Stimulated activated CD4-positive, alpha-beta T cell treated with anti-CD3 and anti-CD28 coated beads, Interleukin-12 subunit alpha, Interleukin-12 subunit beta, amount 100 ng/mL, for 24 hours (primary cell): ENCODE results near the gene ZFHX2.

Experiments used
- DNase-seq, 2 experiments: peaks; one replicate each; pipeline ENCODE4 v3.0.0-alpha.2; 2020; ENCODE audit warnings: low read depth in 2 of 2

ZFHX2 gene

GRCh38 chr14:23572836-23573235 lies 21.3 kb upstream of the ZFHX2 start:
- DNase-seq = no peak

GRCh38 chr14:23572524-23572828 lies 20.9 kb upstream of the ZFHX2 start:
- no peak for DNase-seq

DNA sequence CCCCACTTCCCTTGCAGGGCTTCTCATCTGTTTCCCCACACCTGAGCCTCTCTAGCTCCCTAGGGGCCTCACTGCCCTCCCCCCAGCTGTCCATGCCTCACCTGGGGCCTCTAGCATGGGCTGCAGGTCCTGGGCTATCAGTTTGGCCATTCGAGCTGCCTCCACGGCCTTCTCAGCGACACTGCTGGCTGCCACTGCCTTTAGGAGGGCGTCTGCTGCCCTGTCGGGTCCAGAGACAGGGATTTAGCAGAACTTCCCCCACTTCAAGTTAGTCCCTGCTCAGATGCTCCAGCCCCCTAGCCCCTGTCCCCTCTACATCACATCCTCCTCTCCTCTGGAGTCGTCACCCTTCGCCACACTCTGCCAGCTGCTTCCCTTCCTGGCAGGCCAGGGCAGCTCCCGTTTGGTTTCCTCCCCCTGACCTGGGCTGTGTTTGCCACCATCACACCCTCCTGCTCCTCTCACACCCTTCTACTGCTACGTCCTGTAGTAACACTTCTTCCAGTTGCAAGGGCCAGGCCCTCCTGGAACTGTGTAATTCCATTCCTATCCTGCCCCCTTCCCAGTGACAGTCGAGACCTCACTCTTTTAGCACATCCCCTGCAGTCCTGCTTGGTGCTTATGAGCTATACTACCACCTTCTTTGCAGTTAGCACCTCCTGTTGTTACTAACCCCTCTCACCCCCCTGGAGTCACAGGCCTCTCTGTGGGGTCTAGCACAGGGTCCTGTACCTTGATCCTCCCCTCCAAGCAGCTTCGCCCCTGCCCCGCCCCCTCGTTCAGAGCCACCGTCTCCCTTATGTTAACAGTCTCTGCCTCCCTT lies 20.3 kb upstream of the ZFHX2 start:
- no peak for DNase-seq

DNA sequence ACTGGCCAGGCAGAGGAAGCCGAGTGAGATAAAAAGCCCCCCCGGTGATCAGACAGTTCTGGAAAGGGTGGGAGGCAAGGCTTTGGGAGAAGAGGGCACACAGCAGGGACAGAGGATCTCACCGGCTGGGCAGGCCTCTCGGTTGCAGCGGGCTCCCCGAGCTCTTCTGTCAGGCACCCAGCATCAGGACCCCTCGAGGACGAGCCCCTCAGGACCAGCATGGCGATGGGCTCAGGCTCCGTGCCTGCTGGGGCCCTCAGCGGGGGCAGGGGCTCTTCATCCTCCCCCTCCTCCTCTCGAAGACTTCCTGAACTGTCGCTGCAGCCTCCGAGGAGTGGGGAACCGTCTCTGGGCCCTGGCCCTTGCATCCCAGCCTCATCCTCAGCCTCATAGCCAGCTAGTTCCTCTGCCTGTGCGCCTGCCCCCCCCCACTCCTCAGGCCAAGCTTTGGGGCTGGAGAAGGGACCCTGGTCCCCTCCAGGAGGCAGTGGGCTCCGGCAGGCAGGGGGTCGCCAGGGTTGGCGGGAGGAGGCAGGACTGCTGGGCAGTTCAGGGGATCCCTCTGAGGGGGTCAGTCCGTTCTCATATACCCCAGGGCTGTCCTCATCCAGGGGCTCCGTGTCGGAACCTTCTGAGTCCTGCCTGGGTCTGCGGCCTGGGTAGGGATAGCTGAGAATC lies 19.4 kb upstream of the ZFHX2 start:
- DNase-seq = no peak

DNA sequence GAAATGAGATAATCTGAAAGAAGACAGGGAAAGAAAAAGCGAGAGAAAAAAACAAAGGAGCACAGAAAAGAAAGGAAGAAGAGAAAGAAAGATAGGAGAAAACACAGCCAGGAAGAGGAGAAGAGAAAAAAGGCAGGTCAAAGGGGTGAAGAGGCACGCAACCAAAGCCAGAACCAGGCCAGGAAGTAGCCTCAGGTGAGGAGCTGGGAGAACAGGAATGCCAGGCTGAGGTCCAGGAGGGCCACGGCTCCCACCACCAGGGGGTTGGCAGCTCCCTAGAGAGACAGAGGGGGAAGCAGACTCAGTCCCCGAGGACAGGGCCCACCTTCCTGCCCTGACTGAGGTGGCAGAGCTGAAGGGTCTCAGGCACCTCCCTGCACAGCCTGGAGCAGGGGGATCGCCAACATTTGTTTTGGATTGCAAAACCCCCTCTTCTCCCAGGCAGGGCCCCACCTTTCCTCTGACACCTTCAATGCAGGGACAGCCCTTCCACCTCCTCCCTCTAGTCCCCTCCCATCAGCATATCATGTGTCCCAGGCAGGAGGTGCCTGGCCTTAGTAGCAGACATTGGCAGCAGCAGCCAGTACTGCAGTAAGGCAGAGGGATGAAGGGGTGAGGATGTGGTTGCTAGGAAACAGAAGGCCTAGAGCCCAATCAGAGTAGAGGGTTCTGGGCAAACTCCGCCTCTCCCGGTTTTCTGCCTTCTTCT lies 18.0 kb upstream of the ZFHX2 start:
- DNase-seq = no peak

GRCh38 chr14:23568600-23569331 lies 17.2 kb upstream of the ZFHX2 start:
- no peak for DNase-seq

GRCh38 chr14:23568021-23568599 lies 16.5 kb upstream of the ZFHX2 start:
- DNase-seq = no peak

- peak; percentile 81 to 91 for DNase-seq
These were observed 15.8 kb upstream of the ZFHX2 start, which contains the start of gene AP1G2 for GRCh38 chr14:23567186-23568020. Gene AP1G2, minus strand, starts transcription at chr14:23567791. Its CDS starts 477 bp downstream, at chr14:23567314.

- no peak for DNase-seq
These were observed 15.2 kb upstream of the ZFHX2 start for GRCh38 chr14:23566778-23567185.

DNA sequence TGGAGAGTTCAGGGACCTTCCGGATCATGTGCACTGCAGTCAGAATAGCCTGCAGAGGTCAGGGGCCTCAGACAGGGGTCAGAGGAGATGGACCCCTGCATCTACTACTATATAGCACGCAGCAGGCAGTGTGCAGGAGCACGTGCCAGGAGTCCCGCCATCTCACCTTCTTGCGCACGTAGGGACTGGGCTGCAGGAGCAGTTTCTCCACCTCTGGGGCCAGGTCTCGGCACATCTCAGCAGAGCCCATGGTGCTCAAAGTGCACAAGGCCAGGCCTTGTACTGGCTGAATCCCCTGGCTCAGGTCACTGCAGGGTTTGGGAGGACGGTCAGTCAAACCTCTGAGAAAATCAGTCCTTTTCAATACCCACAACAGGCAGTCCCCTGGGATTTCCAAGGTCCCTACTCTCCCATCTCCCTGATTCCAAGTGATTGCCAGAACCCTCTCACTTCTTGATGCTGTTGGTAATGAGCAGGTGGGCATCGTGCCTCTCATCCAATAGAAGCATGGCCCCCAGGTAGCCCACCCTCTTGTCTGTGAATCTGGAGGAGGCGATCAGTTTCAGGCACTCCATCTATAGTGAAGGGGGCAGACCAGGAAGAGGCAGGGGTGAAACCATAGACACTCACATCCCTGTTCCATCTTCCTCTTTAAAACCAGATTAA lies 14.7 kb upstream of the ZFHX2 start:
- DNase-seq = no peak

DNA sequence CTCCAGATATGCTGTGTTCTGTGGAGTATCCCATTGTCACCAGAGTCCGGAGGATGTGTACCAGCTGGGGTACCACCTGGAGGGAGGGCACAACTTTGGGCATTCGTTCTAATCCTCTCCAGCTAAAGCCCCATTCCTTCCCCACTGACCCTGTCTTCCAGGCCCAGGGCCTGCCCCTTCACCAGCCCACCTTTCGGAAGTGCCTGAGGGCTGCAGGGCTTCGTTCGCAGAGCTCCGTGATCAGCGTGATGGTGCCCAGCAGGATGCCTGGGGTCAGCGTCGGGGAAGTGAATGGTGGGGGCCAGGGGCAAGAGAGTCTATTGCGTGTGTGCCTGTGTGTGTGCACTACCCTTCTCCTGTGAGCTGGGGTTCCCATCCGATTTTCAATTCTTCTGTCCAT lies 14.1 kb upstream of the ZFHX2 start:
- DNase-seq = no peak

DNA sequence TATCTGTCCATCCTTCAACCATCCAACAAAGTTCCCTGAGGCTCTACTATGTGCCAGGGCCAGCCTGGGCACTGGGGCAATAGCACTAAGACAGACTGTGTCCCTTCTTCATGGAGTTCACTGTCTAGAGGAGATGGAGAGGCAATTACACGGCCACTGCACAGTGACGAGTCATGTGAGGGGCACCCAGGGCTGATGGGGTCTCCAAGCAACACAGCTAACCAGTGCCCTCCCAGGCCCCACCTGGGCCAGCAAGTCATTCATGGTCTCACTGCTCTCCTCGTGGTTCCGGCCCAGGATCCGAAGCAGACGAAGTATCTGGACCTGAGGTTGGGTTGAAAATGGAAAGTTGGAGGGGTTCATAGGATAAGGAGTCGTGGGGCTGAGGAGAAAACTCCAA lies 13.3 kb upstream of the ZFHX2 start:
- no peak for DNase-seq

DNA sequence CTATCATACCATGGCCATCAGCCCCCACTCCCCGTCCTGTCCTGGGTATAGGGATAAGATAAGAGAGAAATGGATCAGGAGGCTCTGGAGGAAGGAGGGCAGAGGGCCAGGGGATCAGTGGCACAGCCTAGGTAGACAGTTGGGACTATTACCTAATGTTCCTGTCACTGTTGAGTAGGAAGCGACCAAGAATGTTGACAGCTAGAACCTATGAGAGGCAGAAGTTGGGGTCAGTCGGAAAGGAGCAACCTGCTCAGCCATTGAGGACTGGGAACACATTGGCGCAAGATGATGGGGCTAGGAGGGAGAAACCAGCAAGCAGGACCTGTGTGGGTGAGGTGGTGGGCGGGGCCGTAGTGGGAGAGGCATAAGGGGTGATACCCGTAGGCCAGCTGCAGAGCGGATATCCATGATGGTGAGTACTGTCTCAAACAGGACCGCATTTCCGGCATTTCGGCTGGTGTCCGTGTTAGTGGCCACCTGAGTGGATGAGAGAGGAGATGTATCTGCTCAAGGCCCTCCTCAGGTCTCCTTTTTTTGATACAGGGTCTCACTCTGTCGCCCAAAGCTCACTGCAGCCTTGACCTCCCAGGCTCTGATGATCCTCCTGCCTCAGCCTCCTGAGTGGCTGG lies 12.7 kb upstream of the ZFHX2 start:
- no peak for DNase-seq

GRCh38 chr14:23563473-23564180 lies 12.1 kb upstream of the ZFHX2 start:
- DNase-seq = no peak

DNA sequence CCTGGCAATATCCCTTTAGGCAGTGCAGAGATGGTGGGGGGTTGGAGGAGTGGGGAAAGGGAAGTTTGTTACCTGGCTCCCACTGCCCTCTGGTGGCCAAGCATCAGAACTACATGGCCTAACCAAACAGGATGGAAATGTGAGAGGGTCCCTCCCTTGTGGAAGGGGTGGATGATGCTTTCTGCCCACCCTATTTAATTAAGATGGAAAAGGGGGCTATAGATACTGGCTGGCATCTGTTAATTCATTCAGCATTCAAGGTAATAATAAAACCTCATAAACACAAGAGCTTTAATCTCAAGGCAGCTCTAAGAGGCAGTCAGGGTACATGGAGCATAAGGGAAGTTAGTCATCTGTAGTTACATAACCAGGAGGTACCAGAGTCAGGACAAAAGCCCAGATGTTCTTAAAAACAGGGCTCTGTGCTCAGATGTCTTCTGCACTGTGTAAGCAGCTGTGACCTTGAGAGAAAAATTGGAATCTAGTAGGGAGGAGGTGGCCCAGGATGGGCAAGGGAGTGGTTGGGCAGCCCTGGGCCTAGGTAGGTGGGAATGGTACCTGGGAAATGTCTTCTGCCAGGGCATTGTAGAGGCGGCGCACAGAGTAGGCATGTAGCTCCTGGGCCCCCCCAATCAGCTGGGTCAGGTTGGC lies 11.4 kb upstream of the ZFHX2 start:
- DNase-seq = peak; percentile 33 to 55

GRCh38 chr14:23561873-23562821 lies 10.6 kb upstream of the ZFHX2 start:
- DNase-seq = no peak

DNA sequence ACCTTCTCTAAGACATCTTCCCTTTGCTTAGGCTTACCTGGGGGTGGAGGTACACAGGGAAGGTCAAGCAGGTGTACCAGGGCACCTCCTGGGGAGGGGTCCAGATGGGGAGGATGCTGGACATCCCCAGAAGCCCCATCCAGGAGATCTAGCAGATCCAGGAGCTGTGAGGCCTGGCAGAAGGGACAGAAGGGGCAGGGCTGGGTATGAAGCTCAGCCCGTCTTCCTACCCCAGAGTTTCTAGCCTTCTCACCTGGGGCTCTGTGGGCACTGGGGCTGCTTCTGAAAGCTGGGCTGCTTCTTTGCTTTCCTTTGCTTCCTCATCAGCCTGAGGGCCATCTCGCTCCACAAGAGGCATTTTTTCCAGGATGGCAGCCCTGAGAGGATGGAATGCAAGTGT lies 9.7 kb upstream of the ZFHX2 start:
- no peak for DNase-seq
